Activated CD4-positive, alpha-beta T cell treated with anti-CD3 and anti-CD28 coated beads, Interleukin-2, Interleukin-6, amounts not matched to agents 100 ng/mL and 50 ng/mL, durations not matched to agents 16 hours and 8 hours (primary cell): ENCODE measurements around the gene GRIN2A.

Source experiments
- DNase-seq: peaks from one replicate; pipeline ENCODE4 v3.0.0-alpha.2; 2020

GRIN2A gene

DNA sequence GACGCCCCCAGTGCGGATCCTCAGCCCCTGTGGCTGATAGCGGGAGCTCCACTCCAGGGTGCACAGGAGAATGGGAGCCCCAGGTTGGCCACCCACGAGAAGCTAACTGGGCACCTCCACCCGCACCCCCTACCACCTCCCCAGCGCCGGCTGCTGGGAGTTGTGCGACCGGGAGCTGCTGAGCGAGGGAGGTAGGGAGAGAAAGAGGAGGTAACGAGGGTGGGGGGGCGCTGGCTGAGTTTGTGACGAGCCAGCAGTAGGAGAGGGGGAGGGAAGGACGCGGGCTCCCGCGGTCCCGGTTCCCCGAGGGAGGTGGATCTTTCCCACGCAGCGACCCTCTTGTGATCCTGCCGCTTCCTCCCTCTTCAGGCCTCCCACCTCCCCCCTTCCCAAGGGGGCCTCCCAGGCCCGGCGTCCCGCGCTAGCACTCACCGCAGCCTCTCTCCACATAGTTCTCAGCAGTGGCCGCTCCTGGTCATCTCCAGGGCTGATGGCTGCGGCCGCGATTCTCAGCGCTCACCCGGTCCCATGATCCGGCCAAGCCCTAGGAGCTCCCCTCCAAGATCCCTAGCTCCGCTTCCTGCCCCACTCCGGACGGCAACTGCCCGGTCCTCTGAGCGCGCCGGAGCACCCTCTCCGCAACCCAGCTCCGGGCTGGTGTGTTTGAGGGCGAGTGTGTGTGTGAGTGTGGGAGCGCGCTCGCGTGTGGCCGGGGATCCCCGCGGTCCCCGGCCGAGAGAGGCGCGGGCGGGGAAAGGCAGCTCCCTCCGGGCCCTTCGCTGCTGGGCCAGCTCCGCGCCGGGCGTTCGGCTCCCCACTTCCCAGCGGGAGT is at the start of gene GRIN2A:
GRIN2A (minus strand) TSS at position 207 of the 832 bp plus-strand sequence. CDS start 2,017 bp downstream, outside the sequence.
- no peak for DNase-seq

- DNase-seq = no peak
Observed at GRCh38 chr16:10231563-10231962, 49.3 kb upstream of the GRIN2A start.

DNA sequence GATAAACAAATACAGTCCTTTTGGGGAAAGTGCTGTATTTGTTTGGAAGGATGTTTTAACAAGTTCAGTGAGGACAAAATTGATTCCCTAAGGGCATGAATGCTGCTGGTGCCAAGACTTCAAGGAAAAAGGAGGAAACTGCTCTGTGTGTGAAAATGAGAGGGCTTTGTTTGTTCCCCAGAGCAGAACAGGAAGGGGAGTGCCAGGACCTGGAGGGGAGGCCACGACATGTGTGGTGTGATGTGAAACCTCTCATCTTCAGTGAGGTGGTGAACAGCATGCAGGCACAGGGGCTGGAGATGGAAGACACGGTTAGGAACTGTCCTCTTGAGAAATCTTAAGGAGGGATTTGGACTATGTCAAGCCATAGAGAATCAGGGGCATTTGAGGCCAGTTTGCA is 46.6 kb upstream of the GRIN2A start:
- DNase-seq = no peak

DNA sequence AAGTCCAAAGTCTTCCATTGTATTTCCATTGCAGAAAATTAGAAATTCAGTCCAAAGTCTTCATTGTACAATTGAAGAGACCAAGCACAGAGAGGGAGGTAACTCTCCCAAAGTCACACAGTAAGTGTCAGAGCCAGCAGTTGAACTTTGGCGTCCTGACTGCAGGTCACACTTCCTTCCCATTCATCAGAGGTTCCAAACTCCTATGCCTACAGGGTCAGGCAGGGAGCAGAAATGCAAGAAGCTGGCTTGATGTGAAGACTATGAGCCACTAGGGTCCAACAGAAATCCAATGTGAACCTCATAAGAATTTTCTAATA is 44.7 kb upstream of the GRIN2A start:
- no peak for DNase-seq

DNA sequence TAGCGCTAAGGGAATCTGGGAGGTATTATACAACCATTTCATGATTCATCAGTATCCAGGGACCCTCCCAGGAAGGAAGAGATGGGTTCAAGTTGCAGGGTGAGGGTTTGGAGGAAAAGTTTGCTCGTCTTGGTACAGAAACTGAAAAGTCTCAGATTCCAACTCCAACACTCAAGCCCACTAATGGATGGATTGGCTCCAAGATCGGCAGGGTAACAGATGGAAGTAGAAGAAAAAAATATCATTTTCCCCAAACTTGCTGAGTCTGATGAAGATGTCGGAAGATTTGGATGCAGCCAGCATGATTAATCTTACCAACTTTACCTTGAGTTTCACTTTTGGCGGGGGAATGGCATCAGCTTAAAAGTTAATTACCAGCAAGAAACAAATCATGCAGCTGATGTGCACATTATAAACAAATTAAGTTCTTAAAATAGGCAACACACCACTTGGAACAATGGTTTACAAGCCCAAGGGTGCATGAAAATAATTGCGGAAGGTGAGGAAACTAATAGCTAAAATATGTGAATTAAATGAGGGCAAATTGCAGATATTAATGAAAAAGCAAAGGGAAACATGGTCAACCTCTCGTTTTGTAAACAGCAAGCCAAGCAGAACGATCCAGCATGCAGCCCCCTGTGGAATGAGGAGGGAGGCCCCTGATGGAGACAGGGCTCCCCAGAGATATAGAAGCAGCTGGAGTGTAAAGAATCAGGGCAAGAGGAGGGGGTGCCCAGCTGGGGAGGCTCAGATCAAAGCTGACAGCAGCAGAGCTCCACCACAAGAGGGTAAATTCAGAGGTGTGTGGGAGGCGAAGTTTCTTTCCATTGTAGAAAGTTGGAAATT is 44.1 kb upstream of the GRIN2A start:
- no peak for DNase-seq

DNA sequence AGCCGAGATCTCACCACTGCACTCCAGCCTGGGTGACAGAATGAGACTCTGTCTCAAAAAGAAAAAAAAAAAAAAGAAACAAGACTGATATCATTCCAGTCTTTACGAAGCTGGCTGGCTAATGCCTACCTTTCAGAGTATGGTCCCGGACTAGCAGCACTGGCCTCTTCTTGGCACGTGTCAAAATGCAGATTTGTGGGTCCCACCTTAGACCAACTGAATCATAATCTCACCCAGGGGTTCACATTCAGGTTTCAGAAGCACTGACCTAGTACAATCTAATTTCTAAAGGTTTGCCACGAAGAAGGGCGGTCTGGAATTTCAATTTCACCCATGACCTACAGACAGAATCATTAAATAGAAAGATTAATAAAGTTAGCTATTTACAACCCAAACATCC is 43.4 kb upstream of the GRIN2A start:
- no peak for DNase-seq

DNA sequence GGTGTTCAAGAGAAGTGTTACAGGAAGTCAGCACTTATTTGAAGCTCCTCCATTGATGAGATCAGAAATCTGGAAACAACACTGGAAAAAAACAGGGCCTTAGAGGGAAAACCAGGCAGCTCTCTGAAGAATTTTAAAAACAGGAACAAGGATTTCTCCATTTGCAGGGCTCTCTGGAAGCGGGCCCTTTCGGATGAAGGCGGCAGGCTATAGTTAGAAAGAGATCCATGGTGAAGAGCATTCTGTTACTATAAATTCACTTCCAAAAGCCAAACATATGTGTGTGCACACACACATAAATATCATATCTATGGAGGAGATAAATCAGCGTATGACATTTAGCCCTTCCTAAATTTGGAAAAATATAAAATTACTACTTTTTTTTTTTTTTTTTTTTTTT is 42.6 kb upstream of the GRIN2A start:
- no peak for DNase-seq

DNA sequence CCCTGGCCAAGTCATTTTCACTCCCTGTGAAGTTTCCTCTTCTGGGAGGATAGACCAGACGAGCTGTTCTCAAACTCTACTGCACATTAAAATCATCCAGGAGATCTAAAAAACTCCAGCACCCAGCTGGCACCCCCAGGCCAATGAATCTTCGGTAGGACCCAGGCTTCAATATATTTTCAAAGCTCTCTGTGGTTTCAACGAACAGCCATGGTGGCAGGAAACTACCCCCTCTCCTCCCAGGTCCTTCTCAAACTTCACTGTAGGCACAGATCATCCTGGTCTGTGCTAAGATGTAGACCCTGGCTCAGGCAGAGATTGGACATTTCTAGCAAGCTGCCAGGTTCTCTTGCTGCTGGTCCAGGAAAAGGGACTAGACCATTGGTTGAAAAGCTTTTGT is 38.7 kb upstream of the GRIN2A start:
- DNase-seq = no peak

- no peak for DNase-seq
Observed at GRCh38 chr16:10219742-10220141, 37.5 kb upstream of the GRIN2A start.

DNA sequence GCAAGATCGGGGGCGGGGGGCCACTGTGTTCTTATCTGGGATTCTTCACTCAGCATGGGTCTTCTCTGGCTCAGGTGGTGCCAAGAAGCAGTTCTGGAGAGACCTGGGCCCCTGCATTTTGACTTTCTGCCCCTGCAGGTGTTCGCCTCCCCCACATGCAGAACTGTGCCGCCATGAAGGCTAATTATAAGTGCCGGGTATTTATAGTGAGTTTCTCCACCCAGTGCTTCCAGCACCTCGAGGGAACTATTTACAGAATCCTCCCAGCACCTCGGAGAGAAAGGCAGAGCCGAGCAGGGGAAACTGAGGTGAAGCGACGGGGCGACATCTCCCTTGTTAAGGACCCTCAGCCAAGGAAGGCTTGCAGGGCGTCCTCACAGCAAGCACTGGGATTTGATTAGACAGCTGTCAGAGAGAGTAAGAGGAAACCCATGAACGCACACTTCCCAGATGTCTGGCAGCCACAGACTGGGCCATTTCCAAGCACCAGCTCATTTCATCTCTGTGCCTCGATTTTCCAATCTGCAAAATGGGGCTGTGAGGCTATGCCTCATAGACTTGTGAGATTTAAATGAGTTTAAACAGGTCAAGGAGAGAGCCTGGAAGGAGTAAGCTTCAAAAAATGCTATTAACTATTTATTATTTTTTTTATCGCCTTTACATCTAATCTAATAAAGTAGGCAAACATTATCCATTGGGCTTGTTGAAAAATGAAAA is 36.4 kb upstream of the GRIN2A start:
- DNase-seq = no peak

GRCh38 chr16:10213748-10214147 is 31.5 kb upstream of the GRIN2A start:
- no peak for DNase-seq

DNA sequence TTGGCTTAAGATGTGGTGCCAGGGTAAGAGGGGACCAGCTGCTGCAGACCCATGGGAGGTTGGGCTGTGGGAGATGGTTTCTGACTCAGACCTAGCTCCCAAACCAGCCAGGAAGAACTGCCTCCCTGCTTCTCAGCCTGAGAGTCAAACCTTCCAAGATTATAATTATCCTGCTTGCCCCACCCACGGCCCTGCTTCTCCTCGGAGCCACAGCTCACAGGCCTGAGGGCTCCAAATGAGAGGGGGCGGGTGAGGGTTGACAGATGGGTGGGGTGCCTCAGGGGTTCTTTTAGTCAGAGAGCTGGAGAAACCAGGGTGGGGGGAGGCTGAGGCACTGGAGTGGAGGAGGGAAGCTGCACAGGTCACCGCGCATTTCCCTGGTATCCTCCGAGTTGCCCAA is 28.7 kb upstream of the GRIN2A start:
- DNase-seq = no peak

DNA sequence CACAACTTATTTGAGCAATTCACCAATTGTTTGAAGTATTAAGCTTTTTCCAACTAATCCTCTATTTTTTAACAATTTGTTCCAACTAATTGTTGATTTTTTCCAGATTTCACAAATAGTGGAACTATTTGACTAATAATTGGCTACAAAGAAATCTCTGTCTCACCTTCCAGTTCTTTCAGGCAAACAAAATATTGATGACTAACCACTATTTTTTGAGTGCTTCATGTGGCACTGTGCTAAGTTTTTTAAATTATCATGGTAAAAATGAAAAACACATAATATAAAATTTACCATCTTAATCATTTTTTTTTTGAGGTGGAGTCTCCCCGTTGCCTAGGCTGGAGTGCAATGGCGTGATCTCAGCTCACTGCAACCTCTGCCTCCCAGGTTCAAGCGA is 24.6 kb upstream of the GRIN2A start:
- no peak for DNase-seq

- DNase-seq = no peak
Observed at GRCh38 chr16:10206215-10206614, 24.0 kb upstream of the GRIN2A start.

GRCh38 chr16:10205688-10206087 is 23.5 kb upstream of the GRIN2A start:
- DNase-seq = no peak

GRCh38 chr16:10202649-10203048 is 20.4 kb upstream of the GRIN2A start:
- no peak for DNase-seq

GRCh38 chr16:10200637-10201586 is 18.7 kb upstream of the GRIN2A start:
- DNase-seq = no peak

- no peak for DNase-seq
Observed at GRCh38 chr16:10196999-10197398, 14.8 kb upstream of the GRIN2A start.

GRCh38 chr16:10191096-10191495 is 8.9 kb upstream of the GRIN2A start:
- DNase-seq = no peak

DNA sequence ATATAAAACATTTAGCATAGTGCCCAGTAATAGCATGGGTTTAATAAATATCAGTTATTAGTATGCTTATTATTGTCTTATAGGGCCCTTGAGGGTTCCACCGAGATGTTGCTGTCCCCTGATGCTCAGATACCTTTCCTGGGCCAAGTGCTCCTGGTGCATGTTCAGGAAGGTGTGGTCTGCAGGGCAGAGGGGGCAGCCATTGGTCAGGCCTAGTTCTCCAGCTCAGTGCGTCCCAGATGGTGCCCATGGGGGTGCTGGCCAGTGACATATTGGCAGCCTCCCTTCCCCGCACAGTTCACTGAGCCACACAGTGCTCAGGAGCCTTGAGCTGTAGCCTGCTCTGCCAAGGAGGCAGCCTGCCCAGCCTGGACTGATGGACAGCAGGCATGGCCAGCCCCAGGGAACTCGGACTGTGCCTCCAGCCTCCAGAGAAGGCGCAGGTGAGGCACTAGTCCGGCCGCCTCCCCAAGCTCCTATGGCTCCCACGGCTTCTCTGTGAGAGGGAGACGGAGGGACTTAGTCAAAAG is 7.7 kb upstream of the GRIN2A start:
- DNase-seq = no peak

GRCh38 chr16:10188236-10188635 is 6.0 kb upstream of the GRIN2A start:
- no peak for DNase-seq
